Left colon (tissue), 2 donors: ENCODE measurements around the gene GDF15. TPM values are rescaled to one million over a fixed set of nuclear protein-coding genes. Genes with fewer than 3 reads are reported as not detected.
A peak's percentile ranks its signal among the peaks of the same experiment; 100 is the strongest.

Experiments
- ATAC-seq: fragments of 200-7000 bp; cut with Tn5 transposase; one replicate; pipeline ENCODE4 v1.9.1; 2020; ENCODE audit warnings: mild to moderate bottlenecking, moderate library complexity
- DNase-seq, 2 donors: peaks; one replicate each; pipeline ENCODE4 v3.0.0-alpha.2; 2020
- intact Hi-C, 2 donors: fragments of 100-400 bp; cut with DNase I in 1 of 2; cut with micrococcal nuclease in 1 of 2; formaldehyde crosslinking; loops; one replicate each; pipeline versions ENCODE4 v1.11.2 to v1.14.0; 2022; cut with DNase I, micrococcal nuclease
- total RNA-seq, 2 donors: library from RNA; stranded (reverse); fragmentation: NEBNext Ultra II Directional; extraction: Animal tissue kit (Norgen Biotek cat#: 25700); gene quantifications; one replicate each; pipeline ENCODE4 v1.2.1, GENCODE V29; 2021
- donor health status: DM: no; HTN: no; CAD: no.
- donor health status: DM: yes; HTN: yes; CAD: no.

The GDF15 gene
- total RNA-seq, 2 donors from 2014 or later = 32.2 to 87.6 TPM

- ATAC-seq (no peak), DNase-seq (no peak)
- intact Hi-C loops = no loop called here
These were observed 39.0 kb downstream of the GDF15 start for GRCh38 chr19:18424890-18425514.

- intact Hi-C loops = no loop called here
- no peak for DNase-seq
- no peak for ATAC-seq
These were observed 39.8 kb downstream of the GDF15 start for GRCh38 chr19:18425515-18426415.

GRCh38 chr19:18426416-18426767 lies 40.4 kb downstream of the GDF15 start:
- intact Hi-C loops = no loop called here
- ATAC-seq (no peak), DNase-seq (no peak)

- DNase-seq = no peak
- no peak for ATAC-seq
These were observed 41.3 kb downstream of the GDF15 start for GRCh38 chr19:18427080-18427742.

GRCh38 chr19:18427743-18428113 lies 41.8 kb downstream of the GDF15 start:
- ATAC-seq (no peak), DNase-seq (no peak)
- intact Hi-C loops = no loop called here

More at GRCh38 chr19:18427080-18427742, 41.3 kb downstream of the GDF15 start:
- intact Hi-C loops = no loop called here

- DNase-seq (no peak), ATAC-seq (no peak)
- intact Hi-C loops = no loop called here
These were observed 42.3 kb downstream of the GDF15 start for GRCh38 chr19:18428173-18428786.

GRCh38 chr19:18428787-18429674 lies 43.1 kb downstream of the GDF15 start:
- peak; percentile 71 to 83 for DNase-seq
- peak; percentile 73 for ATAC-seq
- intact Hi-C loops = no loop called here

- DNase-seq (peak in 1 of 2 donors; percentile 25), ATAC-seq (no peak)
- intact Hi-C loops = no loop called here
These were observed 43.9 kb downstream of the GDF15 start for GRCh38 chr19:18429717-18430416.

- DNase-seq (peak in 1 of 2 donors; percentile 28), ATAC-seq (no peak)
- intact Hi-C loops = no loop called here
These were observed 44.6 kb downstream of the GDF15 start for GRCh38 chr19:18430417-18431144.

GRCh38 chr19:18431351-18432197 lies 45.6 kb downstream of the GDF15 start:
- DNase-seq (no peak), ATAC-seq (no peak)
- intact Hi-C loops = no loop called here

GRCh38 chr19:18432275-18433014 lies 46.5 kb downstream of the GDF15 start:
- DNase-seq (no peak), ATAC-seq (no peak)
- intact Hi-C loops = no loop called here

- intact Hi-C loops = no loop called here
- DNase-seq (peak in 1 of 2 donors; percentile 58), ATAC-seq (no peak)
These were observed 47.2 kb downstream of the GDF15 start for GRCh38 chr19:18433015-18433691.

- DNase-seq (no peak), ATAC-seq (no peak)
- intact Hi-C loops = no loop called here
These were observed 47.9 kb downstream of the GDF15 start for GRCh38 chr19:18433735-18434398.

- intact Hi-C loops = no loop called here
- DNase-seq = no peak
- no peak for ATAC-seq
These were observed 48.6 kb downstream of the GDF15 start for GRCh38 chr19:18434411-18435175.
